NCI-H82 (cell line): ENCODE results near the gene BMAL2.

Experiments used
- DNase-seq: peaks from one replicate; lab custom pipeline; 2025; lab: John Stamatoyannopoulos, UW

The BMAL2 gene

DNA sequence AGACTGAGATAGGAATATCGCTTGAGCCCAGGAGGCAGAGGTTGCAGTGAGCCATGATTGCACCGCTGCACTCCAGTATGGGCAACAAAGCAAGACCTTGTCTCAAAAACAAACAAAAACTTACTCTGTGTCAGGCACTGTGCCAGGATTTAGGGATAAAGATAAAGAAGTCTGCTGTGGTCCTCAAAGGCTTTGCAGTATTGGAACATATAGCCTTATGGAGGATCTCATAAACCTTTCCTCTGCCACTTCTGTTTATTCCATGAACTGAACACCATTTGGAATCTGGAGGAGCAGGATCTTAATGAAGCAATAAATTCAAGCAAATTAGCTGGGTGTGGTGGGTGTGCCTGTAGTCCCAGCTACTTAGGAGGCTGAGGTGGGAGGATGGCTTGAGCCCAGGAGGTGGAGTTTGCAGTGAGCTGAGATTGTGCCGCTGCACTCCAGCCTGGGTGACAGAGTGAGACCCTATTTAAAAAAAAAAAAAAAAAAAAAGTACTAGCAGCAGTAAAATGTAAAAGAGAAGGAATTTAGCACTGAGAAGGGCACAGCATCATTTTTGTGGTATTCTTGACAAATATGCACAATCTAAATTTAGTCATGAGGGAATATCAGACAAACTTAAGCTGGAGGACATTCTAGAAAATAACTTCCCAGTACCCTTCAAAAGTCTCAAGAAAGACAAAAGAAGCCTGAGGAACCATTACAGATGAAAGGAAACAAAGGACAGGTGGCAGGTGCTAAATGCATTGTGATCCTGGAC, 27.1 kb downstream of the BMAL2 start:
- peak; percentile 24 for DNase-seq

DNA sequence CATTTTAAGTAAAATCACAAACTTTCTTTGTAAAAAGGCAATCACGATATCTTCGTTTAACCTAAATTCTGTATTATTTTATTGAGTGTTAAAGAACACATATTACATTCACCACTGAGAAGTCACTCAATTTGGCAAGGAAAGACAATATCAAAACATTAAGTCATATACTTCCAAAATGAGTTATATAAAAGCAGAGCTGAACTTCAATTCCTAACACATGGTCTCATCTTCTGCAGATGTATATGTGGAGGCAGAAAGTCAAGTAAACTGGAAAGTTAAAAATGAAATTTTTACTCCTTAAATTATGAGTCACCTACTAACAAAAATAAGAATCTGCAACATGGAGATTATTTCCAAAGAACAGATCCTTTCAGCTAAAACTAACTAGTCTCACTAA, 28.7 kb downstream of the BMAL2 start:
- DNase-seq: no peak

DNA sequence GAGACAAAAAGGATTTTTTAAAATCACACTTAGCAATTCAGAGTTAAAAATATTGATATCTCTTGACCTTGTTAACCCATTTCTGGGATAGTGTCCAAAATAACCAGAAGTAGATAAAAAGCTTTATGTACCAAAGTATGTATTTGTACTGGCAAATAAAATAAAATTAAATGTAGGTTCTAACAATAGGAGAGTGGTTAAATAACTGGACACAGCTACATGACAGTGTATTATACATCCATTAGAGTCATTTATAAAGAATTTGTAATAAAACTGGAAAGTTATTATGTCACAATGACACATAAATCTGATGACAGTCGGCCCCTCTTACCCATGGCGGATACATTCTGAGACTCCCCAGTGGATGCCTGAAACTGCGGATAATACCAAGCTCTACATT, 34.0 kb downstream of the BMAL2 start:
- no peak for DNase-seq

DNA sequence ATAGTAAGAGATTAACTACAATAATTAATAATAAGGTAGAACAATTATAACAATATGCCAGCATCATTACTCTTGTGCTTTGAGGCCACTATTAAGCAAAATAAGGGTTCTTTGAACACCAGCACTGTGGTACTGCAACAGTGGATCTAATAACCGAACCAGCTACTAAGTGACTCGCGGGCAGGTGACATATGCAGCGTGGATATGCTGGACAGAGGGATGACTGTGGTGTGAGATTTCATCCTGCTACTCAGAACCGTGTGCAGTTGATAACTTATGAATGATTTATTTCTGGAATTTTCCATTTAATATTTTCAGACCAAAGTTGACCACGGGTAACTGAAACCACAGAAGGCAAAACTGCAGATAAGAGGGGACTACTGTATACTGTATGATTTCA, 34.4 kb downstream of the BMAL2 start:
- no peak for DNase-seq

DNA sequence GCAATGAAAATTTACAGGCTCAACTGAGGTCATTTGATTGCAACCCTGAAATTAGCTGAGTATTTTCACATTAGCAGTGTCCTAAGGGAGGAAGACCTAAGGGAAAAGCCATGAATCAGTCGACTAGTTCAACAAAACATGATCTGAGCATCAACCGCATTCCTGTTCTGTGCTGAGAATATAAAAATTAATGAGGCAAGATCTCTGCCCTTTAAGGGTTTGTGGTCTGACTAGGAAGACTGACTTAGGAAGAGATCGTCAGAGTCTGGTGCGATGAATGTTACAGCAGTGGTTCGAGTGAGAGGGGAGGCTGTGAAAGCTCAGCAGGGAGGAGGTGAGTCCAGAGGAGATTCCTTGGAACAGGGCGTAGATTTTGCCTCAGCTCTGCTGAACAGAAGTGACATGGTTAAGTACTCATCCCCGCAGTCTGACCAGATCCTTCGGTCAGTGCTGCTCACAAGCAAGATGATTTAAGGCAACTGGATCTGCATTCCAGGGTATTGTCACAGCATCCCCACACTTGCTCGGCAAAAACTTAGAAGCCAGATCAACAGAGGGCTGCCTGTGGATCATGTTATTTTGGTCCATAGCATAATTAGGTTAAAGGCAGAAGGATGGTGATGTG, 49.6 kb downstream of the BMAL2 start:
- no peak for DNase-seq
